Mesenchymal stem cell (in vitro differentiated cells and primary cell): ENCODE results near the gene CFAP251.

ENCODE experiments used
- DNase-seq: peaks from one replicate; pipeline ENCODE4 v3.0.0-alpha.2; 2013
- H2AFZ ChIP-seq: one replicate; pipeline ENCODE4 v1.6.1; 2013; ENCODE audit warnings: low read depth, mild to moderate bottlenecking, control low read depth, inconsistent platforms, low read length, moderate library complexity
- H2AK5ac ChIP-seq: 2 replicates; pipeline ENCODE4 v1.6.1; 2013; ENCODE audit warnings: low read length, moderate library complexity, mild to moderate bottlenecking, inconsistent platforms; ENCODE audit not compliant: severe bottlenecking
- H2BK120ac ChIP-seq: one replicate; pipeline ENCODE4 v1.6.1; 2013; ENCODE audit warnings: low read depth, mild to moderate bottlenecking, inconsistent platforms, low read length, moderate library complexity
- H2BK12ac ChIP-seq, 2 experiments: one replicate each; pipeline ENCODE4 v1.6.1; 2013; ENCODE audit warnings: inconsistent platforms in 2 of 2, low read length in 2 of 2, mild to moderate bottlenecking in 2 of 2, moderate library complexity in 2 of 2, control low read depth in 1 of 2
- H2BK15ac ChIP-seq: one replicate; pipeline ENCODE4 v1.6.1; 2013; ENCODE audit warnings: mild to moderate bottlenecking, low read depth, inconsistent platforms; ENCODE audit not compliant: poor library complexity, severe bottlenecking
- H2BK5ac ChIP-seq: 2 replicates; pipeline ENCODE4 v1.6.1; 2013; ENCODE audit warnings: low read depth, mild to moderate bottlenecking, low read length, control low read depth, inconsistent platforms; ENCODE audit not compliant: poor library complexity, severe bottlenecking
- H3K14ac ChIP-seq, 2 experiments: one replicate each; pipeline ENCODE4 v1.6.1; 2013; ENCODE audit warnings: inconsistent platforms in 2 of 2, low read length in 2 of 2, control low read depth in 1 of 2, mild to moderate bottlenecking in 1 of 2, moderate library complexity in 1 of 2
- H3K18ac ChIP-seq, 2 experiments: one replicate each; pipeline ENCODE4 v1.6.1; 2013; ENCODE audit warnings: inconsistent platforms in 2 of 2, low read length in 2 of 2, control low read depth in 1 of 2, low read depth in 1 of 2, mild to moderate bottlenecking in 1 of 2
- H3K23ac ChIP-seq, 2 experiments: one replicate each; pipeline ENCODE4 v1.6.1; 2013; ENCODE audit warnings: inconsistent platforms in 2 of 2, low read length in 2 of 2, mild to moderate bottlenecking in 2 of 2, moderate library complexity in 2 of 2, control low read depth in 1 of 2
- H3K27ac ChIP-seq: 2 replicates; pipeline ENCODE4 v1.5.1; 2013; ENCODE audit warnings: mild to moderate bottlenecking, moderate library complexity, low read length, control low read depth, inconsistent platforms; ENCODE audit not compliant: poor library complexity, severe bottlenecking
- H3K27me3 ChIP-seq, 2 experiments: 2 replicates each; pipeline versions ENCODE4 v1.6.1 to v1.7.0; 2013; ENCODE audit warnings: low read length in 2 of 2, mild to moderate bottlenecking in 2 of 2, moderate library complexity in 2 of 2, control low read depth in 1 of 2, inconsistent platforms in 1 of 2; ENCODE audit not compliant: control insufficient read depth in 1 of 2, insufficient read depth in 1 of 2
- H3K36me3 ChIP-seq, 2 experiments: 2 replicates each; pipeline versions ENCODE4 v1.6.1 to v1.7.0; 2013; ENCODE audit warnings: low read length in 2 of 2, control low read depth in 1 of 2, inconsistent platforms in 1 of 2, low read depth in 1 of 2, mild to moderate bottlenecking in 1 of 2; ENCODE audit not compliant: insufficient read depth in 2 of 2, control insufficient read depth in 1 of 2
- H3K4ac ChIP-seq, 2 experiments: one replicate each; pipeline ENCODE4 v1.6.1; 2013; ENCODE audit warnings: inconsistent platforms in 2 of 2, low read length in 2 of 2, mild to moderate bottlenecking in 2 of 2, moderate library complexity in 2 of 2, control low read depth in 1 of 2, low read depth in 1 of 2
- H3K4me1 ChIP-seq: 2 replicates; pipeline ENCODE4 v1.6.1; 2013; ENCODE audit warnings: low read depth, low read length, control low read depth; ENCODE audit not compliant: control insufficient read depth, insufficient read depth
- H3K4me2 ChIP-seq: 2 replicates; pipeline ENCODE4 v1.6.1; 2013; ENCODE audit warnings: low read length, mild to moderate bottlenecking, inconsistent platforms; ENCODE audit not compliant: poor library complexity, severe bottlenecking
- H3K4me3 ChIP-seq, 2 experiments: 2 replicates each; pipeline versions ENCODE4 v1.5.1 to v1.7.0; 2013; ENCODE audit warnings: low read length in 2 of 2, mild to moderate bottlenecking in 2 of 2, control low read depth in 1 of 2, low read depth in 1 of 2; ENCODE audit not compliant: insufficient read depth in 1 of 2
- H3K79me1 ChIP-seq: replicated peaks from 2 replicates; pipeline ENCODE4 v1.6.1; 2013; ENCODE audit warnings: mild to moderate bottlenecking, control low read depth, low read length, inconsistent platforms; ENCODE audit not compliant: poor library complexity, severe bottlenecking
- H3K9ac ChIP-seq: 2 replicates; pipeline ENCODE4 v1.7.0; 2013; ENCODE audit warnings: mild to moderate bottlenecking, low read length, moderate library complexity
- H3K9me3 ChIP-seq: 2 replicates; pipeline ENCODE4 v1.7.0; 2013; ENCODE audit warnings: mild to moderate bottlenecking, low read length; ENCODE audit not compliant: control insufficient read depth
- H4K8ac ChIP-seq: one replicate; pipeline ENCODE4 v1.6.1; 2013; ENCODE audit warnings: inconsistent platforms, mild to moderate bottlenecking, low read length, moderate library complexity
- H4K91ac ChIP-seq: one replicate; pipeline ENCODE4 v1.6.1; 2013; ENCODE audit warnings: mild to moderate bottlenecking, low read length, inconsistent platforms
- WGBS: methylation state at CpG from one replicate; pipeline ENCODE4 v1.1.7; 2013; ENCODE audit warnings: mixed read lengths; 5-methylcytosine and 5-hydroxymethylcytosine counted together

CFAP251 gene

GRCh38 chr12:121990114-121990647, 71.8 kb downstream of the CFAP251 start:
- Histone ChIP-seq H3K79me1 (no peaks in the 10 kb centered on the region), H2AK5ac (peak overlapping the region; percentile 26), H3K23ac (no peak overlapping the region), H3K9me3 (no peaks in the 10 kb centered on the region), H3K27me3 (no peaks in the 10 kb centered on the region), H2BK15ac (no peak overlapping the region), H3K36me3 (peaks cover 0 to 2% of the 10 kb centered on the region in 2 experiments), H3K4me2 (no peak overlapping the region), H3K9ac (no peak overlapping the region), H3K14ac (peak overlapping the region in 1 of 2 experiments; percentile 41), H2BK12ac (no peak overlapping the region), H2AFZ (no peak overlapping the region), H3K4me1 (peaks cover 6% of the 10 kb centered on the region), H3K4ac (no peak overlapping the region), H3K27ac (no peak overlapping the region), H3K4me3 (peak overlapping the region in 1 of 2 experiments; percentile 5), H4K8ac (no peak overlapping the region), H4K91ac (no peak overlapping the region), H2BK120ac (no peak overlapping the region), H3K18ac (no peak overlapping the region), H2BK5ac (no peak overlapping the region)
- WGBS = 94% methylated on average over 4 of the region's 6 CpGs
- no peak for DNase-seq

GRCh38 chr12:121990692-121991603, 72.6 kb downstream of the CFAP251 start:
- Histone ChIP-seq H3K23ac (no peak overlapping the region), H2BK5ac (no peak overlapping the region), H3K14ac (no peak overlapping the region), H3K27ac (no peak overlapping the region), H3K4me3 (no peak overlapping the region), H4K91ac (no peak overlapping the region), H3K27me3 (no peaks in the 10 kb centered on the region), H2BK15ac (no peak overlapping the region), H3K4me2 (no peak overlapping the region), H3K4me1 (peaks cover 9% of the 10 kb centered on the region), H3K79me1 (no peaks in the 10 kb centered on the region), H3K36me3 (peaks cover 0 to 2% of the 10 kb centered on the region in 2 experiments), H3K4ac (peak overlapping the region in 1 of 2 experiments; percentile 26), H2BK120ac (no peak overlapping the region), H3K18ac (peak overlapping the region in 1 of 2 experiments; percentile 54), H2BK12ac (peak overlapping the region in 1 of 2 experiments; percentile 11), H3K9me3 (no peaks in the 10 kb centered on the region), H2AFZ (no peak overlapping the region), H2AK5ac (peak overlapping the region; percentile 14), H3K9ac (no peak overlapping the region), H4K8ac (no peak overlapping the region)
- 90% methylated on average over 9 of the region's 10 CpGs for whole genome bisulfite sequencing
- DNase-seq = no peak

- H4K91ac ChIP-seq = peak overlapping the region; percentile 18
- peak overlapping the region; percentile 40 to 70 for H3K18ac ChIP-seq
- no peak overlapping the region for H3K23ac ChIP-seq
- H3K9ac ChIP-seq = peak overlapping the region; percentile 67
- DNase-seq = peak; percentile 94
- peaks cover 0 to 2% of the 10 kb centered on the region in 2 experiments for H3K36me3 ChIP-seq
- H3K9me3 ChIP-seq = no peaks in the 10 kb centered on the region
- H2BK5ac ChIP-seq = peak overlapping the region; percentile 81
- no peak overlapping the region for H3K4me2 ChIP-seq
- no peak overlapping the region for H2BK15ac ChIP-seq
- H3K14ac ChIP-seq = peak overlapping the region in 1 of 2 experiments; percentile 71
- peak overlapping the region; percentile 85 for H3K27ac ChIP-seq
- H3K27me3 ChIP-seq = no peaks in the 10 kb centered on the region
- WGBS = 45% methylated on average over 16 of the region's 21 CpGs
- H2AFZ ChIP-seq = no peak overlapping the region
- H4K8ac ChIP-seq = peak overlapping the region; percentile 47
- H3K4me3 ChIP-seq = no peak overlapping the region
- no peaks in the 10 kb centered on the region for H3K79me1 ChIP-seq
- peak overlapping the region; percentile 93 for H2AK5ac ChIP-seq
- H3K4me1 ChIP-seq = peaks cover 16% of the 10 kb centered on the region
- H2BK12ac ChIP-seq = peak overlapping the region; percentile 59 to 86
- no peak overlapping the region for H2BK120ac ChIP-seq
- peak overlapping the region; percentile 52 to 69 for H3K4ac ChIP-seq
Measured at GRCh38 chr12:121992059-121992879, 73.9 kb downstream of the CFAP251 start.
